H1 (cell line): ENCODE measurements around the gene CPSF7. TPM values are rescaled to one million over a fixed set of nuclear protein-coding genes. Genes with fewer than 3 reads are reported as not detected.

Experiments
- CTCF ChIA-PET: fragments of 300-600 bp; sonication (Branson Sonifier 250); formaldehyde crosslinking; loops from one replicate; lab custom pipeline; 2021; ENCODE audit not compliant: partially characterized antibody; lab: Charles Lee
- POLR2A ChIA-PET: fragments of 300-600 bp; sonication (Branson Sonifier 250); formaldehyde crosslinking; loops from one replicate; lab custom pipeline; 2021; ENCODE audit warnings: inconsistent platforms; ENCODE audit not compliant: partially characterized antibody; lab: Charles Lee
- DNase-seq, 2 experiments: peaks; one replicate each; pipeline versions ENCODE4 v3.0.0 to v3.0.0-alpha.2; 2010 to 2022; ENCODE audit warnings: low spot score in 2 of 2, low read depth in 1 of 2, mixed read lengths in 1 of 2
- FAIRE-seq: peaks from 2 replicates; lab custom pipeline; 2011; peaks lifted over from hg19 to GRCh38; lab: Jason Lieb, UNC
- H2AFZ ChIP-seq: 2 replicates; pipeline ENCODE4 v1.8.1; 2012; ENCODE audit warnings: low read length, inconsistent platforms
- H2AK5ac ChIP-seq: 2 replicates; pipeline ENCODE4 v1.6.1; 2013; ENCODE audit warnings: low read depth, low read length
- H2BK120ac ChIP-seq: replicated peaks from 2 replicates; pipeline ENCODE3; 2013; ENCODE audit warnings: low read depth, low read length, inconsistent platforms
- H2BK12ac ChIP-seq: 2 replicates; pipeline ENCODE4 v1.6.1; 2013; ENCODE audit warnings: low read depth, low read length
- H2BK15ac ChIP-seq: 2 replicates; pipeline ENCODE4 v1.6.1; 2013; ENCODE audit warnings: low read length
- H2BK20ac ChIP-seq: 2 replicates; pipeline ENCODE4 v1.6.1; 2013; ENCODE audit warnings: low read length
- H2BK5ac ChIP-seq: 2 replicates; pipeline ENCODE4 v1.6.1; 2013; ENCODE audit warnings: low read depth, low read length
- H3K14ac ChIP-seq: 2 replicates; pipeline ENCODE4 v1.6.1; 2013; ENCODE audit warnings: inconsistent platforms; ENCODE audit not compliant: insufficient read length
- H3K18ac ChIP-seq: 2 replicates; pipeline ENCODE4 v1.6.1; 2013; ENCODE audit warnings: low read length; ENCODE audit errors: extremely low read depth
- H3K23ac ChIP-seq: 2 replicates; pipeline ENCODE4 v1.6.1; 2013; ENCODE audit warnings: inconsistent platforms; ENCODE audit not compliant: insufficient read length
- H3K23me2 ChIP-seq: 2 replicates; pipeline ENCODE4 v1.6.1; 2013; ENCODE audit warnings: low read depth, low read length
- H3K27ac ChIP-seq: 2 replicates; pipeline ENCODE4 v1.6.1; 2011; ENCODE audit warnings: low read depth, low read length, inconsistent platforms
- H3K27me3 ChIP-seq, 4 experiments: replicated peaks in 1 of 4; 1 replicate in 1 of 4; 2 replicates in 3 of 4; pipeline versions ENCODE4 v1.6.1 to v1.8.1; 2011 to 2013; ENCODE audit warnings: low read length in 3 of 4, mild to moderate bottlenecking in 3 of 4, inconsistent platforms in 2 of 4, mixed read lengths in 2 of 4, moderate library complexity in 1 of 4; ENCODE audit not compliant: control insufficient read depth in 3 of 4, insufficient read depth in 3 of 4; ENCODE audit errors: extremely low read depth in 1 of 4
- H3K36me3 ChIP-seq, 4 experiments: 2 replicates each; pipeline versions ENCODE4 v1.6.1 to v1.8.1; 2011 to 2013; ENCODE audit warnings: mild to moderate bottlenecking in 4 of 4, low read length in 3 of 4, moderate library complexity in 2 of 4, control low read depth in 1 of 4, inconsistent platforms in 1 of 4; ENCODE audit not compliant: insufficient read depth in 4 of 4, control insufficient read depth in 2 of 4
- H3K4ac ChIP-seq: replicated peaks from 2 replicates; pipeline ENCODE3; 2013; ENCODE audit warnings: low read length, low read depth, mixed read lengths, inconsistent platforms; ENCODE audit not compliant: insufficient read length
- H3K4me1 ChIP-seq, 4 experiments: replicated peaks in 1 of 4; 1 replicate in 1 of 4; 2 replicates in 3 of 4; pipeline versions ENCODE4 v1.6.1 to v1.8.1; 2011 to 2013; ENCODE audit warnings: low read length in 3 of 4, inconsistent platforms in 2 of 4, mixed read lengths in 1 of 4; ENCODE audit not compliant: insufficient read depth in 4 of 4, control insufficient read depth in 3 of 4
- H3K4me2 ChIP-seq, 2 experiments: 2 replicates each; pipeline versions ENCODE4 v1.6.1 to v1.8.1; 2011 to 2013; ENCODE audit warnings: low read depth in 2 of 2, low read length in 2 of 2, control low read depth in 1 of 2, inconsistent platforms in 1 of 2, mild to moderate bottlenecking in 1 of 2; ENCODE audit not compliant: insufficient read depth in 1 of 2
- H3K4me3 ChIP-seq, 4 experiments: fragments of 200-600, 300-600 bp in 1 of 4; sonication (generic), shearing (Covaris generic), sonication (Bioruptor Twin) in 1 of 4; 2 replicates each; pipeline versions ENCODE4 v1.5.1 to v1.8.1; 2011 to 2016; ENCODE audit warnings: low read length in 4 of 4, low read depth in 3 of 4, control low read depth in 2 of 4, inconsistent platforms in 2 of 4, mild to moderate bottlenecking in 2 of 4, mixed read lengths in 1 of 4, moderate library complexity in 1 of 4; ENCODE audit not compliant: insufficient read depth in 2 of 4; ENCODE audit errors: extremely low read depth in 1 of 4
- H3K56ac ChIP-seq: replicated peaks from 2 replicates; pipeline ENCODE3; 2013; ENCODE audit warnings: low read depth, mild to moderate bottlenecking, mixed read lengths, low read length, inconsistent platforms; ENCODE audit not compliant: insufficient read length
- H3K79me1 ChIP-seq: 2 replicates; pipeline ENCODE4 v1.6.1; 2013; ENCODE audit warnings: low read depth, low read length, control low read depth
- H3K79me2 ChIP-seq, 2 experiments: 2 replicates each; pipeline versions ENCODE4 v1.6.1 to v1.8.1; 2012 to 2013; ENCODE audit warnings: low read length in 2 of 2, mild to moderate bottlenecking in 2 of 2, inconsistent platforms in 1 of 2; ENCODE audit not compliant: insufficient read depth in 2 of 2, control insufficient read depth in 1 of 2
- H3K9ac ChIP-seq, 4 experiments: replicated peaks in 1 of 4; 1 replicate in 1 of 4; 2 replicates in 3 of 4; pipeline versions ENCODE4 v1.6.1 to v1.8.1; 2011 to 2013; ENCODE audit warnings: low read depth in 3 of 4, low read length in 3 of 4, control low read depth in 2 of 4, mild to moderate bottlenecking in 2 of 4, moderate library complexity in 2 of 4, inconsistent platforms in 1 of 4; ENCODE audit errors: extremely low read depth in 1 of 4
- H3K9me3 ChIP-seq, 2 experiments: 2 replicates each; pipeline versions ENCODE4 v1.6.1 to v1.8.1; 2012 to 2013; ENCODE audit warnings: mild to moderate bottlenecking in 2 of 2, moderate library complexity in 2 of 2, control low read depth in 1 of 2, inconsistent platforms in 1 of 2, low read depth in 1 of 2, low read length in 1 of 2, mixed read lengths in 1 of 2; ENCODE audit not compliant: insufficient read depth in 2 of 2
- H4K20me1 ChIP-seq, 2 experiments: replicated peaks in 1 of 2; 2 replicates each; pipeline versions ENCODE3 to v1.8.1; 2011 to 2013; ENCODE audit warnings: inconsistent platforms in 2 of 2, low read length in 2 of 2, mild to moderate bottlenecking in 1 of 2; ENCODE audit not compliant: insufficient read depth in 2 of 2, control insufficient read depth in 1 of 2
- H4K5ac ChIP-seq: 2 replicates; pipeline ENCODE4 v1.6.1; 2013; ENCODE audit warnings: low read length, low read depth, mixed read lengths, inconsistent platforms; ENCODE audit not compliant: insufficient read length
- H4K8ac ChIP-seq: 2 replicates; pipeline ENCODE4 v1.8.0; 2013; ENCODE audit warnings: mild to moderate bottlenecking, moderate library complexity, low read length, inconsistent platforms; ENCODE audit not compliant: insufficient read depth; ENCODE audit errors: extremely low read depth
- H4K91ac ChIP-seq: replicated peaks from 2 replicates; pipeline ENCODE3; 2013; ENCODE audit warnings: low read length, mixed read lengths, inconsistent platforms; ENCODE audit not compliant: insufficient read length
- CBX5 ChIP-seq: fragments of 300-800, 300-1000 bp; sonication (generic); IDR thresholded peaks from 2 replicates; pipeline ENCODE4 v1.7.1; 2016; ENCODE audit warnings: antibody characterized with exemption, low read length, low read depth
- CEBPB ChIP-seq: IDR thresholded peaks from 2 replicates; pipeline ENCODE4 v1.6.1; 2012; ENCODE audit warnings: low read depth, low read length
- CHD2 ChIP-seq: IDR thresholded peaks from 2 replicates; pipeline ENCODE4 v1.6.1; 2012; ENCODE audit warnings: low read length, improper control_type of control experiment
- HDAC2 ChIP-seq, 2 experiments: fragments of 300-600 bp in 1 of 2; sonication (generic) in 1 of 2; IDR thresholded peaks; 2 replicates each; pipeline ENCODE4 v1.6.1; 2011 to 2012; ENCODE audit warnings: low read depth in 2 of 2, low read length in 2 of 2, mild to moderate bottlenecking in 2 of 2, moderate library complexity in 2 of 2, borderline replicate concordance in 1 of 2, inconsistent platforms in 1 of 2
- RFX5 ChIP-seq: IDR thresholded peaks from 2 replicates; pipeline ENCODE4 v1.6.1; 2011; ENCODE audit warnings: low read depth, low read length, improper control_type of control experiment, borderline replicate concordance
- RNF2 ChIP-seq: fragments of 200-900, 300-1000 bp; sonication (generic); IDR thresholded peaks from 2 replicates; pipeline ENCODE4 v1.7.1; 2016; ENCODE audit warnings: borderline replicate concordance, low read depth, mild to moderate bottlenecking, antibody characterized with exemption, low read length; ENCODE audit not compliant: poor library complexity, severe bottlenecking; ENCODE audit errors: missing control alignments
- SAP30 ChIP-seq: fragments of 300-600 bp; sonication (generic); IDR thresholded peaks from 2 replicates; pipeline ENCODE4 v1.7.1; 2012; ENCODE audit warnings: low read length, moderate library complexity, mild to moderate bottlenecking, inconsistent platforms; ENCODE audit not compliant: insufficient read depth, insufficient replicate concordance
- TAF1 ChIP-seq: IDR thresholded peaks from 2 replicates; pipeline ENCODE4 v1.6.1; 2011; ENCODE audit warnings: mild to moderate bottlenecking, low read depth, low read length
- WGBS, 2 experiments: shearing (Covaris generic) in 1 of 2; methylation state at CpG; one replicate each; pipeline versions ENCODE4 v1.1.6 to v1.1.7; 2013 to 2015; ENCODE audit warnings: low lambda C conversion rate in 2 of 2, mixed read lengths in 2 of 2, inconsistent platforms in 1 of 2, low coverage in 1 of 2, missing lambda C conversion rate in 1 of 2; ENCODE audit not compliant: insufficient replicate concordance in 2 of 2, insufficient coverage in 1 of 2, insufficient read length in 1 of 2; ENCODE audit errors: extremely low coverage in 1 of 2, missing lambda C conversion rate in 1 of 2; 5-methylcytosine and 5-hydroxymethylcytosine counted together
- polyA plus RNA-seq, 7 experiments: library from polyadenylated mRNA; depleted of rRNA in 3 of 7; stranded (reverse) in 5 of 7; unstranded in 2 of 7; fragments of >200 nt in 5 of 7; fragments of 200-250 nt in 2 of 7; gene quantifications; 1 replicate in 5 of 7; 2 replicates in 1 of 7; 4 replicates in 1 of 7; pipeline versions ENCODE4 v1.2.1 to v1.2.3, GENCODE V29; 2011 to 2013; ENCODE audit warnings: missing spikeins in 2 of 7, mixed read lengths in 2 of 7
- total RNA-seq: library from RNA; stranded (reverse); fragmentation: NEBNext Ultra II Directional; extraction: Animal tissue kit (Norgen Biotek cat#: 25700); gene quantifications from 2 replicates; pipeline ENCODE4 v1.2.1, GENCODE V29; 2021
- TF ChIP-seq, protein P1 (sequence below): IDR thresholded peaks from 2 replicates; pipeline ENCODE4 v1.6.1; 2012; ENCODE audit warnings: inconsistent platforms

The CPSF7 gene
- total and polyA plus RNA-seq, 2 of the 8 experiments (the other 6 are each of a cell fraction or from before 2014, with no cell fraction given) = 95.9 to 122 TPM

- Histone ChIP-seq H4K5ac (no peak overlapping the region), H2AFZ (no peak overlapping the region), H3K23me2 (no peaks in the 10 kb centered on the region), H3K56ac (no peak overlapping the region), H4K91ac (no peak overlapping the region), H3K4me1 (no peaks in the 10 kb centered on the region), H3K4me2 (no peak overlapping the region), H2BK5ac (no peak overlapping the region), H3K4ac (no peak overlapping the region), H4K20me1 (peaks cover 0 to 8% of the 10 kb centered on the region in 2 experiments), H3K23ac (no peak overlapping the region), H2BK15ac (no peak overlapping the region), H3K18ac (no peak overlapping the region), H3K79me1 (no peaks in the 10 kb centered on the region; the same call in 1 of the 2 replicates), H3K36me3 (peaks cover 42 to 77% (median 69%) of the 10 kb centered on the region in 4 experiments), H3K9me3 (no peaks in the 10 kb centered on the region), H2BK12ac (no peak overlapping the region), H3K14ac (no peak overlapping the region), H2BK120ac (no peak overlapping the region), H2BK20ac (no peak overlapping the region), H2AK5ac (no peak overlapping the region), H4K8ac (no peak overlapping the region), H3K79me2 (no peaks in the 10 kb centered on the region), H3K27ac (no peak overlapping the region), H3K4me3 (no peak overlapping the region), H3K9ac (no peak overlapping the region), H3K27me3 (no peaks in the 10 kb centered on the region)
- DNase-seq (no peak), FAIRE-seq (no peak)
- POLR2A ChIA-PET = interaction anchor here (1.7 to 3.6 kb wide), 2 partner anchors 12 to 13 kb away, joined by 5 to 11 read pairs; partner anchors contain the start of gene TMEM216
- WGBS, 2 experiments = 97% methylated on average over 2 of the region's 2 CpGs; no CpG with 5 or more reads in 1 of the 2 experiments
- CTCF ChIA-PET = no interaction called here
- TF ChIP-seq TAF1 (no peak), HDAC2 (IDR thresholded peaks at IDR 0.05; ENCODE audit: borderline replicate concordance in 1 of 2, low read depth in 2 of 2, low read length in 2 of 2) (no peak), SAP30 (no peak), RFX5 (no peak), CEBPB (no peak), CBX5 (no peak), CHD2 (no peak), RNF2 (no peak)
- TF ChIP-seq, protein P1, sequence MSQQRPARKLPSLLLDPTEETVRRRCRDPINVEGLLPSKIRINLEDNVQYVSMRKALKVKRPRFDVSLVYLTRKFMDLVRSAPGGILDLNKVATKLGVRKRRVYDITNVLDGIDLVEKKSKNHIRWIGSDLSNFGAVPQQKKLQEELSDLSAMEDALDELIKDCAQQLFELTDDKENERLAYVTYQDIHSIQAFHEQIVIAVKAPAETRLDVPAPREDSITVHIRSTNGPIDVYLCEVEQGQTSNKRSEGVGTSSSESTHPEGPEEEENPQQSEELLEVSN = no peak
Measured at GRCh38 chr11:61406067-61406466, 23.7 kb downstream of the CPSF7 start.
